Putamen (tissue), 1 donor: ENCODE data around the gene DPH7.
A peak's percentile ranks its signal among the peaks of the same experiment; 100 is the strongest.
"Not testable (repeated sequence)": the region's sequence is repeated elsewhere in the genome, so short reads cannot be mapped to it uniquely, and the experiment has no call there.

Experiments used
- DNase-seq: peaks from one replicate; pipeline ENCODE4 v3.0.0-alpha.2; 2016; ENCODE audit warnings: low spot score

DPH7 gene

GRCh38 chr9:137545123-137545522, 33.6 kb downstream of the DPH7 start:
- no peak for DNase-seq

DNA sequence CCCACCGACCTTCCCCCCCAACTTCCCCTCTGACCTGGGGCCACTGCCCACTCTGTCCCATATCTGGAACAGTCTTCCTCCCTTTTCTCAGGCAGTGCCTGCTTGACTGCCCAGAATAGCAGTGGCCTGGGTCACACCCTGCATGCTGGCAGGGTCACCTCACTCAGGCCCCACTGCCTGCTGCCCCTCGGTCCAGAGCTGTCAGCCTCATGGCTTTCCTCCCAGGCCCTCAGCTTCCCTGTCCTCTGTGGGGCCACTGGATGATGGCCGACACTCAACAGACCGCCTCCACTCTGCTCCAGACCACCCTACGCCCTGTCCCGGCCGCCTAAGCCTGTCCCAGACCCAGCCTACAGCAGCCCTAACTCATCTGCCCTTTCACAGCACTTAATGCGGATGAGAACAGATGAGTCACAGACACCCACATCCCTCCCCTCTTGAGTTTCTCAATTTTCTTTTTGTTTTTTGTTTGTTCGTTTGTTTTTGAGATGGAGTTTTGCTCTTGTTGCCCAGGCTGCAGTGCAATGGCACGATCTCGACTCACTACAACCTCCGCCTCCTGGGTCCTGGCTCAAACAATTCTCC, 34.5 kb downstream of the DPH7 start:
- DNase-seq = no peak

DNA sequence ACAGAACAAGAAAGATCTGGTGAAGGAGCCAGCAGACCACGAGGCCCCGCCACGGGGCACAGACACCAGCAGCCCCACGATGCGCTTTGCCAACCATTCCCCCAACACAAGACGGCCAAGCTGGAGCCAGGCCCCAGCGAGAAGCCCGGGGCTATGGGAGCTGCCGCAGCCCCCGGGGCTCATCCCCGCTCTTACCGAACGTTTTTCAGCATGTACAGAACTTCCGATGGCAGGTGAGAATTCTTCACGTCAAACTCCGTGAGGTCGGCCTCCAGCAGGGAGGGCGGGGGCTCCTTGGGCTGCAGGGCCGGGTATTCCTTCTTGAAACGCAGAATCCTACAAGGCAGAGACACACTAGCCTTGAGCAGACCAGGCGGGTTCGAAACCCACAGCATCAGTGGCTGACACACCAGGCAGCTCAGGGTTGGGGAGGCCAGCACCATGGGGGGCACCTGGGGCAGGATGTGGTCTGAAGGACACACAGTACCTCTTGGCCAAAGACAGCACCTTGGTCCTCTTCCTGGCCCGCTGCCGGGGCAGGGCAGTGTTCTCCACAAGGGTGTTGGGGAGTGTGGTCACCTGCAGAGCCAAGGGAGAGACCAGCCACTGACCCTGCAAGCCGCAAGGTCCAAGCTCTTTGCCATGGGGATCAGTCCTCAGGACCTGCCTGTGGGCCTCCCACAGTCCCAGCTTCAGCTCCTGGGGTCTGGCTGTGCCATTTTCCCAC, 35.3 kb downstream of the DPH7 start:
- no peak for DNase-seq

DNA sequence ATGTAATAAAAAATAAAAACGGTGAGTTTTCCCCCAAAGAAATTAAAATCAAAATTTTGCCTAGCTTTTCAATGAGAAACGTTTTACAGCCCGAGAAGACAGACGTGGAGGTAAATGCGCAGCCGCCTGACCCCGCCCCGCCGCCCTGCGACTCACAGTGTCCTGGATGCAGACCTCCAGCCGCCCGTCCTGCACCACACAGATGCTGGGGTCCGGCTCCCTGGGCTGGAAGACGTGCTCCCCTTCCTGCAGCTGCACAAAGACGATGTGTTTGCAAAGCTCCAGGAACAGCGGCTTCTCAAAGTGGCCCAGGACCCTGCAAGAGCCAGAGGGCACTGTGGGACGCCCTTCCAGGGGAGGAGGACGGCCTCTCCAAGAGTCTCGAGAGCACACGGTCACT, 36.2 kb downstream of the DPH7 start:
- DNase-seq = no peak

GRCh38 chr9:137540536-137540935, 38.2 kb downstream of the DPH7 start:
- no peak for DNase-seq

GRCh38 chr9:137538058-137538457, 40.7 kb downstream of the DPH7 start:
- no peak for DNase-seq

DNA sequence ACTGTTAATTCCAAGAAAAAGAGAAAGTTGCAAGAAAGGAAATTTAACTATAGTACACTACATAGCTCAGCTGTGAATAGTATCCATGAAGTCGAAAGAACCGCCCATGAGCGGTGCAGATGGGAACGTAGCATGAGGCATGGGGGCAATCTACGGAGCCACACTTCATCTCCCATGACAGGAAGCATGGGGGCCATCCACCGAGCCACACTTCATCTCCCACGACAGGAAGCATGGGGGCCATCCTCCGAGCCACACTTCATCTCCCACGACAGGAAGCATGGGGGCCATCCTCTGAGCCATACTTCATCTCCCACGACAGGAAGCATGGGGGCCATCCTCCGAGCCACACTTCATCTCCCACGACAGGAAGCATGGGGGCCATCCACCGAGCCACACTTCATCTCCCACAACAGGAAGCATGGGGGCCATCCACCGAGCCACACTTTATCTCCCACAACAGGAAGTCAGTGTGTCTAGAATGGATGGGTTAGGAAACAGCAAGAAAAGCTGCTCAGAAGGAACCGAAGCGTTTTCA, 42.1 kb downstream of the DPH7 start:
- DNase-seq = not testable (repeated sequence)

- no peak for DNase-seq
Observed at GRCh38 chr9:137535120-137535428, 43.7 kb downstream of the DPH7 start.

- no peak for DNase-seq
Observed at GRCh38 chr9:137534256-137535119, 44.2 kb downstream of the DPH7 start.

GRCh38 chr9:137532891-137533468, 45.7 kb downstream of the DPH7 start:
- not testable (repeated sequence) for DNase-seq

- DNase-seq = peak; percentile 82
Observed at GRCh38 chr9:137531099-137531765, 47.5 kb downstream of the DPH7 start.

- DNase-seq = no peak
Observed at GRCh38 chr9:137530331-137530730, 48.4 kb downstream of the DPH7 start.

DNA sequence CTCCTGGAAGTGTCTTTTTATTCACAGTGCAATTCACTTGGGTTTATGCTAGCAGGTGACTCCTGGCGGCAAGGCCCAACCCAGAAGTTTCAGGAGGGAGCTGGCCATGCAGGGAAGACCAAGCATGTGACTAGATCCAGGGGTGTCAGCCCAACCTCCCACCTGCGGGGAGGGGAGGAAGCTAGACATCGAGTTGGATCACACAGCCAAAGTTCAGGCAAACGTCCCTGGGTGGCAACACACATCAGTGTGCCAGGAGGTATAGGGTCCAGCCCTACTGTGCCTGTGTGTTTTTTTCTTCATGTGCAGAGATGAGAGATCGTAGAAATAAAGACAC, 53.8 kb downstream of the DPH7 start:
- DNase-seq = no peak

- DNase-seq = no peak
Observed at GRCh38 chr9:137524161-137524980, 54.4 kb downstream of the DPH7 start.

- no peak for DNase-seq
Observed at GRCh38 chr9:137522746-137523455, 55.8 kb downstream of the DPH7 start.

DNA sequence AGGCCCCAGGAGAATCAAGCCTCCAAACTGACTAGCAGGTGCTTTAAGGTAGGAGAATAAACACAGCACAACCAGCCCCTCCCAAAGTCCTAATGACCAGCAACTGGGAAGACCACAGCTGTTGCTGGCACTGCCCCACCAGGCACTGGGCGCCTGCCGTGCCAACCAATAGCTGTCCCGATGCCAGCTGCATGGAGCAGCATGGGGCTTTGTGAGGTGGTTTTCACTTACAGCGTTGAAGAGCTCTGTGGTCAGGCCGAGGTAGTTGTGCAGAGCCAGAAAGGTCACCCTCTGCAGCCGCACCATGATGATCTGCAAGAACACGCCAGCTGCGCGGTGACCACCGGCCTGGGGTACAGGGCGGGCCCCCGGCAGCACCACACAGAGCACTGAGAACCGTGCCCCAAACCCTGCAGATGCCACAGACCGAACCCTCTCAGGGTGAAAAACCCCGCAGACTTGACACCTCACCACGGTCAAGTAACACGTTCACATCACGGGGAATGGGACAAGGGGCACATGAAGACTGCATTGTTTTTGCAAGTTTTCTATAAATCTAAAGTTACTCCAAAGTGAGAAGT, 57.2 kb downstream of the DPH7 start:
- DNase-seq = no peak

- DNase-seq = no peak
Observed at GRCh38 chr9:137520614-137521404, 57.9 kb downstream of the DPH7 start.

DNA sequence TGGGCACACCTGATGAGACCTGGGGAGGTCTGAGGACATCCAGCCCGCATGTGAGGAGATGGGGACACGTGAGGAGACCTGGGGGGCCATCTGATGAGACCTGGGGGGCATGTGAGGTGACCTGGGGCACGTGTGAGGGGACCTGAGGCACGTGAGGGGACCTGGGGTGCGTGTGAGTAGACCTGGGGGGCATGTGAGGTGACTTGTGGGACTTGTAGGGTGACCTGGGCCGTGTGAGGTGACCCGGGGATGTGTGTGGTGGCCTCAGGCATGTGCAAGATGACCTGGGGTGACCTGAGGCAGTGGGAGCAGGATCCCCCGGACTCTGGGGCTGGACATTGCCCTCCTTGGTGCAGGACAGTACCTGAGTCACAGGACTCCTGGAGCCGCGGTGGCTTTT, 59.2 kb downstream of the DPH7 start:
- no peak for DNase-seq
